HFFc6 (cell line): Measurements from ENCODE around the gene TIGD3. TPM values are rescaled to one million over a fixed set of nuclear protein-coding genes. Genes with fewer than 3 reads are reported as not detected.

ENCODE experiments used
- DNase-seq: peaks from one replicate; pipeline ENCODE4 v3.0.0-alpha.2; 2018
- H3K27ac Mint-ChIP-seq: 2 replicates; pipeline ENCODE4 v1.8.0; 2020; ENCODE audit warnings: mild to moderate bottlenecking, mixed read lengths
- H3K27me3 Mint-ChIP-seq: 2 replicates; pipeline ENCODE4 v1.8.0; 2021; ENCODE audit warnings: mild to moderate bottlenecking, moderate library complexity, mixed read lengths; ENCODE audit not compliant: insufficient read depth
- H3K36me3 Mint-ChIP-seq: 2 replicates; pipeline ENCODE4 v1.8.0; 2021; ENCODE audit warnings: low read depth, mixed read lengths
- H3K4me1 Mint-ChIP-seq: 2 replicates; pipeline ENCODE4 v1.8.0; 2020; ENCODE audit warnings: low read depth, mixed read lengths
- H3K4me3 Mint-ChIP-seq: 2 replicates; pipeline ENCODE4 v1.8.0; 2020; ENCODE audit warnings: mild to moderate bottlenecking, moderate library complexity, mixed read lengths
- H3K9me3 Mint-ChIP-seq: 2 replicates; pipeline ENCODE4 v1.8.0; 2020; ENCODE audit warnings: mild to moderate bottlenecking, mixed read lengths
- total RNA-seq, 6 experiments: library from RNA; stranded (reverse); fragmentation: NEBNext Ultra II Directional; extraction: Animal tissue kit (Norgen Biotek cat#: 25700); gene quantifications; 2 replicates in 1 of 6; 3 replicates in 5 of 6; pipeline ENCODE4 v1.2.3, GENCODE V29; 2021
- TF ChIP-seq, protein P1 (sequence below): fragments of 200-600 bp; sonication (generic); IDR thresholded peaks from 2 replicates; pipeline ENCODE4 v1.5.0; 2021; ENCODE audit warnings: antibody characterized with exemption, mild to moderate bottlenecking

TIGD3 gene
- total RNA-seq, 6 experiments from 2014 or later, result 0.12 to 0.13 TPM; not detected in 4

- no peaks in the 10 kb centered on the region for H3K9me3 Mint-ChIP-seq
- no peak for DNase-seq
- H3K27ac Mint-ChIP-seq, result no peak overlapping the region
- H3K4me1 Mint-ChIP-seq, result peaks cover 24% of the 10 kb centered on the region
- peaks cover 8% of the 10 kb centered on the region for H3K27me3 Mint-ChIP-seq
- H3K4me3 Mint-ChIP-seq, result no peak overlapping the region
- TF ChIP-seq, protein P1, sequence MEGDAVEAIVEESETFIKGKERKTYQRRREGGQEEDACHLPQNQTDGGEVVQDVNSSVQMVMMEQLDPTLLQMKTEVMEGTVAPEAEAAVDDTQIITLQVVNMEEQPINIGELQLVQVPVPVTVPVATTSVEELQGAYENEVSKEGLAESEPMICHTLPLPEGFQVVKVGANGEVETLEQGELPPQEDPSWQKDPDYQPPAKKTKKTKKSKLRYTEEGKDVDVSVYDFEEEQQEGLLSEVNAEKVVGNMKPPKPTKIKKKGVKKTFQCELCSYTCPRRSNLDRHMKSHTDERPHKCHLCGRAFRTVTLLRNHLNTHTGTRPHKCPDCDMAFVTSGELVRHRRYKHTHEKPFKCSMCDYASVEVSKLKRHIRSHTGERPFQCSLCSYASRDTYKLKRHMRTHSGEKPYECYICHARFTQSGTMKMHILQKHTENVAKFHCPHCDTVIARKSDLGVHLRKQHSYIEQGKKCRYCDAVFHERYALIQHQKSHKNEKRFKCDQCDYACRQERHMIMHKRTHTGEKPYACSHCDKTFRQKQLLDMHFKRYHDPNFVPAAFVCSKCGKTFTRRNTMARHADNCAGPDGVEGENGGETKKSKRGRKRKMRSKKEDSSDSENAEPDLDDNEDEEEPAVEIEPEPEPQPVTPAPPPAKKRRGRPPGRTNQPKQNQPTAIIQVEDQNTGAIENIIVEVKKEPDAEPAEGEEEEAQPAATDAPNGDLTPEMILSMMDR, result no peak
- peaks cover 21% of the 10 kb centered on the region for H3K36me3 Mint-ChIP-seq
Measured at GRCh38 chr11:65321076-65321475, 33.5 kb upstream of the TIGD3 start.

DNA sequence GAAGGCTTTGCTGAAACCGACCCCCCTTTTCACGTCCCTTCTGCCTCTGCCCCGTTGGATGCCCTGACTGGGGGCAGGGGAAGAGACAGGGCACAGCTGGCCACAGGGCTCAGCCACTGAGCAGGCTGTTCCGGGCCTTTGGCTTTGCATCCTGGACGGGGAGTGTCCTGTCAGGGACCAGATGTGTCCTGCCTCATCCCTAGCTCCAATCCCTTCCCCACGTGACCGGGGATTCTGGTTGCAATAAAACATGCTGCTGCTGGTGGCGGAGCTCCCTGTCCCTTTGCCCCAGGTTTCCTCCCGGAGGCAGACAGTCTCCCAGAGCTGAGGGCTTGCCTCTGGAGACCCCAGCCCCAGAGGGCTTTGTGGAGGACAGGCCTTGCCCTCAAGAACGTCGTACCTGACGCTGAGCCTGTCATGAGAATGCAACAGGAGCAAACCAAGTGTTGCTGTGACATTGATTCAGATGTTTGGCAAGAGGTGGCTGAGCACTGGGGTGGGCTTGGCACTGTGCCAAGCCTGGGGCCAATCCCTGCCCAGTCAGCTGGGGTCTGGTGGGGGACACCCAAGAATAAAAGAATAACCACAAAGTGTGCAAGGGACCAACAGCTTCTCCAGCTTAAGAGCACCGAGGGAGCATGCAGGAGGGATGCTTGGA lies 32.6 kb upstream of the TIGD3 start:
- Mint-ChIP-seq H3K4me3 (no peak overlapping the region; the same call in 1 of the 2 replicates), H3K27me3 (peaks cover 11% of the 10 kb centered on the region), H3K27ac (peak overlapping the region; percentile 46), H3K9me3 (no peaks in the 10 kb centered on the region), H3K4me1 (peaks cover 16% of the 10 kb centered on the region), H3K36me3 (peaks cover 21% of the 10 kb centered on the region)
- TF ChIP-seq, protein P1, result no peak
- no peak for DNase-seq

DNA sequence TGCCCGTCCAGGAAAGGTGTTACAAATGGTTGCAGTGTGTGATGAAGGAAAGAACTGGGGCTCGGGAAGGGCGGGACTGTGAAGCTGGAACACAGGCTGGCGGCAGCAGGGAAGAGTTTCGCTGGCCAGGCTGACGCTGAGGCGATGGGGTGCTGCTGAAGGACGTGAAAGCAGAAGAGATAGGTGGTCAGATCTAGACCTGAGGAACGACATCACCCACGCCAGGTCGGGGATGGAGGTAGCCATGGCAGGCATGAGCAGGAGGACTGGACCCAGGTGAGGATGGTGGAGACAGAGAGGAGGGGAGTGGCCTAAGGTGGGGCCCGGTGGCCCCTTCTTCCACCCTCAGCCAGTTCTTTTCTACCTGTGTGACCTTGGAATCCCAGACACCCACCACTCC lies 30.7 kb upstream of the TIGD3 start:
- Mint-ChIP-seq H3K4me1 (peaks cover 7% of the 10 kb centered on the region; the same call in 1 of the 2 replicates), H3K9me3 (no peaks in the 10 kb centered on the region), H3K27ac (peak overlapping the region; percentile 33; the same call in 1 of the 2 replicates), H3K36me3 (peaks cover 21% of the 10 kb centered on the region), H3K4me3 (peak overlapping the region; percentile 41; the same call in 1 of the 2 replicates), H3K27me3 (peaks cover 11% of the 10 kb centered on the region)
- DNase-seq, result no peak
- TF ChIP-seq, protein P1, result no peak

DNA sequence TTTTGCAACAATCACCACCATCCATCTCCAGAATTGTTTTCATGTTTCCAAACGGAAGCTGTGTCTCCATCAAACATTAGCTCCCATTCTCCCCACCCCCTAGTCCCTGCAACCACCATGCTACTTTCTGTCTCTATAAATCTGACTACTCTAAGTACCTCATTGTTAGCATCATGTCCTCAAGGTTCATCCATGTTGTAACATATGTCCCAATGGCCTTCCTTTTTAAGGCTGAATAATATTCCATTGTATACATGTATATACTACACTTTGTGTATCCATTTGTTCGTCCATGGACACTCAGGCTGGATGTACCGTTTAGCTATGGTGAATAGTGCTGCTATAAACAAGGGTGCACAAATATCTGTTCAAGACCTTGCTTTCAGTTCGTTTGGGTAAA lies 29.1 kb upstream of the TIGD3 start:
- TF ChIP-seq, protein P1, result no peak
- Mint-ChIP-seq H3K9me3 (no peaks in the 10 kb centered on the region), H3K36me3 (peaks cover 20% of the 10 kb centered on the region), H3K27ac (no peak overlapping the region), H3K27me3 (peaks cover 13% of the 10 kb centered on the region), H3K4me1 (peaks cover 19% of the 10 kb centered on the region), H3K4me3 (no peak overlapping the region)
- DNase-seq, result no peak

- no peak for DNase-seq
- no peak overlapping the region; the same call in 1 of the 2 replicates for H3K4me3 Mint-ChIP-seq
- H3K36me3 Mint-ChIP-seq, result peaks cover 18% of the 10 kb centered on the region
- no peaks in the 10 kb centered on the region for H3K9me3 Mint-ChIP-seq
- TF ChIP-seq, protein P1, result no peak
- H3K27ac Mint-ChIP-seq, result no peak overlapping the region
- peaks cover 19% of the 10 kb centered on the region for H3K4me1 Mint-ChIP-seq
- H3K27me3 Mint-ChIP-seq, result peaks cover 13% of the 10 kb centered on the region
Measured at GRCh38 chr11:65327021-65327420, 27.5 kb upstream of the TIGD3 start.
